ENCODE measurements around the gene MINDY2. TPM values are rescaled to one million over a fixed set of nuclear protein-coding genes. Genes with fewer than 3 reads are reported as not detected.
A peak's percentile ranks its signal among the peaks of the same experiment; 100 is the strongest.
"Not testable (repeated sequence)": the region's sequence is repeated elsewhere in the genome, so short reads cannot be mapped to it uniquely, and the experiment has no call there.

The MINDY2 gene
- total RNA-seq, 8 experiments from 2014 or later, result 10.7 to 31.7 (median 18.0) TPM

DNA sequence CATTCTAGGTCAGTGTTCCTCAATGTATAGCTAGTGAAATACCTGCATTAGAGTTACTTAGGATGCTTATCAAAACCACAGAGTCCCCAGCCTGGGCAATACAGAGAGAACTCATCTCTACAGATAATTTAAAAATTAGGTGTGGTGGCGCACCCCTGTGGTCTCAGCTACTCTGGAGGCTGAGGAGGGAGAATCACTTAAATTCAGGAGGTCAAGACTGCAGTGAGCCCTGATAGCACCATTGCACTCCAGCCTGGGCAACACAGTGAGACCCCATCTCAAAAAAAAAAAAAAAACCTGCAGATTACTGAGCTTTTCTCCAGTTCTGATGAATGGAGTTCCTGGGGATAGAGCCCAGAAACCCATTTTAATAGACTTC lies 10.1 kb upstream of the MINDY2 start:
- H3K4me3 ChIP-seq, result no peak overlapping the region
- ATAC-seq (replicated peaks in 6 of 8), result no peak
- H3K27ac ChIP-seq, result no peak overlapping the region
- in situ Hi-C loops (cut with MboI; ENCODE audit: low pct_unique_long_range_greater_than_20kb in 2 of 9, low sequenced_read_pairs in 9 of 9, unreplicated experiment in 9 of 9), result no loop called here
- H3K4me1 ChIP-seq (replicated peaks in 1 of 2), result no peaks in the 10 kb centered on the region
- 100% methylated on average over 1 of the region's 1 CpG; no CpG with 5 or more reads in 5 of the 10 experiments for WGBS, 10 experiments

DNA sequence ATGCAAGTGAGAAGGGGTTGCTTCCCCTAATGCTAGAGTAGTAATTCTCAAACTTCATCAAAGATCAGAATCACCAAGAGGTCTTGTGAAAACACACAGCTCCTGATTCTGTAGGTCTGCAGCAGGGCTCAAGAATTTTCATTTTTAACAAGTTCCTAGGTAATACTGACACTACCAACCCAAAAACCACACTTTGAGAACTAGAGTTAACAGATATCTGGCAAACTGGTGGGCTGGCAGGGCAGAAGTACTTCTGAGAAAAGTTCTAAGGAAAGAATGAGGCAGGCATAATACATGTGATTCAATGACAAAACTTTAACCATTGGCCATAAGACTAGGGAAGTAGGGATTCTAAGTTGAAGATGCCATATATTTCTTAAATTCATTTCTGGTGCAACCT lies 8.8 kb upstream of the MINDY2 start:
- in situ Hi-C loops (cut with MboI; ENCODE audit: low pct_unique_long_range_greater_than_20kb in 2 of 9, low sequenced_read_pairs in 9 of 9, unreplicated experiment in 9 of 9), result no loop called here
- no peak for ATAC-seq (replicated peaks in 6 of 8)
- H3K4me1 ChIP-seq (replicated peaks in 1 of 2), result no peaks in the 10 kb centered on the region
- no peak overlapping the region for H3K27ac ChIP-seq
- H3K4me3 ChIP-seq, result no peak overlapping the region

- 54 to 100% (median 95%) methylated on average over 1 of the region's 1 CpG; no CpG with 5 or more reads in 2 of the 10 experiments for WGBS, 10 experiments
- H3K27ac ChIP-seq, result no peak overlapping the region
- H3K4me1 ChIP-seq (replicated peaks in 1 of 2), result no peaks in the 10 kb centered on the region
- in situ Hi-C loops (cut with MboI; ENCODE audit: low pct_unique_long_range_greater_than_20kb in 2 of 9, low sequenced_read_pairs in 9 of 9, unreplicated experiment in 9 of 9), result no loop called here
- H3K4me3 ChIP-seq, result no peak overlapping the region
- ATAC-seq (replicated peaks in 6 of 8), result no peak
Measured at GRCh38 chr15:58762731-58763130, 8.4 kb upstream of the MINDY2 start.

DNA sequence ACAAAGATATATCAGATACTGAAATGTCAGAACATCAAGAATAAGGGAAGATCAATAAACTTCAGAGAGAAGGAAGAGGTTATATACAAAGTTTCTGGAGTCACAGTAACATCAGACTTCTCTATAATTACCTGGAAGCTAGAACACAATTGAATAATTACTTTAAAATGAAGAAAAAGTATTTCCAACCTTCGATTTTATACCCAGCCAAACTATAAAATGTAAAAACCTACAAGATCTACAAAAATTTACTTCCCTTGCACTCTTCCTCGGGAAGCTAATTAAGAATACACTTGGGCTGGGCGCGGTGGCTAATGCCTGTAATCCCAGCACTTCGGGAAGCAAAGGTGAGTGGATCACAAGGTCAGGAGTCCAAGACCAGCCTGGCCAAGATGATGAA lies 6.6 kb upstream of the MINDY2 start:
- 0 to 100% (median 78%) methylated on average over 1 to 5 of the region's 5 CpGs for WGBS, 10 experiments
- H3K4me3 ChIP-seq, result no peak overlapping the region
- ATAC-seq (replicated peaks in 6 of 8), result no peak
- in situ Hi-C loops (cut with MboI; ENCODE audit: low pct_unique_long_range_greater_than_20kb in 2 of 9, low sequenced_read_pairs in 9 of 9, unreplicated experiment in 9 of 9), result no loop called here
- H3K27ac ChIP-seq, result no peak overlapping the region
- H3K4me1 ChIP-seq (replicated peaks in 1 of 2), result peaks cover under 1 to 1% of the 10 kb centered on the region in 2 donors

- in situ Hi-C loops (cut with MboI; ENCODE audit: low pct_unique_long_range_greater_than_20kb in 2 of 9, low sequenced_read_pairs in 9 of 9, unreplicated experiment in 9 of 9), result no loop called here
- no peak overlapping the region for H3K4me3 ChIP-seq
- peaks cover 2 to 8% of the 10 kb centered on the region in 2 donors for H3K4me1 ChIP-seq (replicated peaks in 1 of 2)
- WGBS, 10 experiments, result 40 to 100% (median 87%) methylated on average over 1 to 5 of the region's 5 CpGs; no CpG with 5 or more reads in 2 of the 10 experiments
- H3K27ac ChIP-seq, result no peak overlapping the region
- no peak for ATAC-seq (replicated peaks in 6 of 8)
Measured at GRCh38 chr15:58766290-58766689, 4.8 kb upstream of the MINDY2 start.

DNA sequence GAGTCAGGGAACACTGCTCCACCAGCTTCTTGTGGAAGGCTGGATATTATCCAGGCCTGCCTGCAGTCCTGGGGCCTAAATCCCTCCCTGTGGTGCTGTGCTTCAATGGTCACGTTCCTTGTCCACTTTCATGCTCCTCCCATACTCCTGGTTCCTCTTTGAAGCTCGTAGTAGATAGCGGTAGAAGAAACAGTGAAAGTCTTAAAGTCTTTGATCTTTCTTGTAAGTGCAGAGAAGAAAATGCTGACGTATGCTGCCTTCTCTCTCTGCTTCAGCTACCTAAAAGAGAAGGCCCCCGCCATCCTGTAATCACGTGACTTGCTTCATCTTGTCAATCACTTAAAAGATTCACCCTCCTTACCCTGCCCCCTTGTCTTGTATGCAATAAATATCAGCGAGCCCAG lies 2.5 kb upstream of the MINDY2 start:
- ATAC-seq (replicated peaks in 6 of 8); H3K4me3 ChIP-seq; H3K27ac ChIP-seq; in situ Hi-C loops (cut with MboI; ENCODE audit: low pct_unique_long_range_greater_than_20kb in 2 of 9, low sequenced_read_pairs in 9 of 9, unreplicated experiment in 9 of 9); H3K4me1 ChIP-seq (replicated peaks in 1 of 2): not testable (repeated sequence)
- 70 to 92% (median 82%) methylated on average over 1 to 6 of the region's 7 CpGs; no CpG with 5 or more reads in 4 of the 10 experiments for WGBS, 10 experiments

DNA sequence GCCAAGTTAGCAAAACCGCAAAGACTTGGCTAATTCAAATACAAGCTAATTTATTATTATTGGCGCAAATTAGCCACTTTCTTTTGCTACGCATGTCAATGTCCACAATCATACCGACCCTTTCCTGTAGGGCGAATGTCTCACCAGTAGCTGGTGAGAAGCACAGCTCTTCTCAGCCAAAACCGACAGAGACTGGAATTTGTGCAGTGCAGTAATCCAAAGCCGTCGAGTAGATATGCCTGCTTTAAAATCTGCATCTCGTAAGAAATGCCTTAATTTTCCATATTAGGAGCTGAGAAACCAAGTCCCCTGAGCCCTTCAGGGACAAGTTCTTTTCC lies 614 bp upstream of the MINDY2 start:
- ATAC-seq (replicated peaks in 6 of 8), result peak; percentile 18 to 53 (median 38)
- Histone ChIP-seq H3K4me1 (replicated peaks in 1 of 2) (peaks cover 2 to 23% of the 10 kb centered on the region in 2 donors), H3K27ac (peak overlapping the region; percentile 82 to 85), H3K4me3 (peak overlapping the region; percentile 33 to 90 (median 74))
- 0 to 6% (median 3%) methylated on average over 2 to 9 of the region's 9 CpGs; no CpG with 5 or more reads in 1 of the 10 experiments for WGBS, 10 experiments
- in situ Hi-C loops (cut with MboI; ENCODE audit: low pct_unique_long_range_greater_than_20kb in 2 of 9, low sequenced_read_pairs in 9 of 9, unreplicated experiment in 9 of 9), result no loop called here

DNA sequence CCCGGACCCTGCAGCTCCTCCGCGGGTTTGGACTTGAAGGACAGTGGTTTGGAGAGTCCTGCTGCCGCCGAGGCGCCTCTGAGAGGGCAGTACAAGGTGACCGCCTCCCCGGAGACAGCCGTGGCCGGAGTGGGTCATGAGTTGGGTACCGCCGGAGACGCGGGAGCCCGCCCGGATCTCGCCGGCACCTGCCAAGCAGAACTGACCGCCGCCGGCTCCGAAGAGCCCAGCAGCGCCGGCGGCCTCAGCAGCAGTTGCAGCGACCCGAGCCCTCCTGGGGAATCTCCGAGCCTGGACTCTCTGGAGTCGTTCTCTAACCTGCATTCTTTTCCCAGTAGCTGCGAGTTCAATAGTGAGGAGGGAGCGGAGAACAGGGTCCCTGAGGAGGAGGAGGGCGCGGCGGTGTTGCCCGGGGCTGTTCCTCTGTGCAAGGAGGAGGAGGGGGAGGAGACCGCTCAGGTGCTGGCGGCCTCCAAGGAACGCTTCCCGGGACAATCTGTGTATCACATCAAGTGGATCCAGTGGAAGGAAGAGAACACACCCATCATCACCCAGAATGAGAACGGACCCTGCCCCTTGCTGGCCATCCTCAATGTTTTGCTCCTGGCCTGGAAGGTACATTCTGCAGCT lies 634 bp downstream of the MINDY2 start:
- peaks cover 2 to 27% of the 10 kb centered on the region in 2 donors for H3K4me1 ChIP-seq (replicated peaks in 1 of 2)

GRCh38 chr15:58773024-58773423 lies 1.9 kb downstream of the MINDY2 start:
- peak overlapping the region; percentile 67 to 90 (median 74) for H3K4me3 ChIP-seq
- in situ Hi-C loops (cut with MboI; ENCODE audit: low pct_unique_long_range_greater_than_20kb in 2 of 9, low sequenced_read_pairs in 9 of 9, unreplicated experiment in 9 of 9), result no loop called here
- WGBS, 10 experiments, result 39 to 92% (median 80%) methylated on average over 2 to 4 of the region's 4 CpGs
- ATAC-seq (replicated peaks in 6 of 8), result no peak
- H3K27ac ChIP-seq, result no peak overlapping the region
- peaks cover 2 to 27% of the 10 kb centered on the region in 2 donors for H3K4me1 ChIP-seq (replicated peaks in 1 of 2)

More for the DNA sequence above, 634 bp downstream of the MINDY2 start:
- Histone ChIP-seq H3K4me3 (peak overlapping the region; percentile 67 to 90 (median 74)), H3K27ac (peak overlapping the region; percentile 92 to 97)
- in situ Hi-C loops (cut with MboI; ENCODE audit: low pct_unique_long_range_greater_than_20kb in 2 of 9, low sequenced_read_pairs in 9 of 9, unreplicated experiment in 9 of 9), result no loop called here
- WGBS, 10 experiments, result 0% methylated on average over 1 to 6 of the region's 40 CpGs; no CpG with 5 or more reads in 6 of the 10 experiments
- peak in 7 of 8 experiments; percentile 0 to 9 (median 1) for ATAC-seq (replicated peaks in 6 of 8)

- Histone ChIP-seq H3K4me3 (peak overlapping the region; percentile 67 to 90 (median 74)), H3K27ac (no peak overlapping the region), H3K4me1 (replicated peaks in 1 of 2) (peaks cover 0 to 19% of the 10 kb centered on the region in 2 donors)
- 85 to 100% (median 97%) methylated on average over 1 to 3 of the region's 3 CpGs; no CpG with 5 or more reads in 1 of the 10 experiments for WGBS, 10 experiments
- no peak for ATAC-seq (replicated peaks in 6 of 8)
- in situ Hi-C loops (cut with MboI; ENCODE audit: low pct_unique_long_range_greater_than_20kb in 2 of 9, low sequenced_read_pairs in 9 of 9, unreplicated experiment in 9 of 9), result no loop called here
Measured at GRCh38 chr15:58775402-58775801, 4.3 kb downstream of the MINDY2 start.

DNA sequence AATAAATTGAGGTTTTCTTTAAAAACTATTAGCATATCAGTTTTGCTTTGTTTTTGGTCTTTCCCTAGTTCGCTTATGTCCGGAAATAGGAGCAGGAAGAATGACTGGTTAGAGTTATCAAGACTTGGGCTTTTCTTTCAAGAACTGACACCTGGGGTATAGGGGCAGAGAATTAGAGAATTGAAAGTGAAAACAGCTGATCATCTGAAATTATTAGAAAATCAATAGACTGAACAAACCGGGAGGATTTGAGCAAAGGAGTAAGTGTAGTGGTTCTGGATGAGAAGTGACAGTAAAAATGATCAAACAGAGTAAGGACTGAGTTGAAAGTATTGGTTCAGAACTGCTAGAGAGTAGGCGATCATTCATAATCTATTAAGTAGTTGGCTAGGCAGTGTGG lies 6.0 kb downstream of the MINDY2 start:
- ATAC-seq (replicated peaks in 6 of 8), result no peak
- Histone ChIP-seq H3K4me1 (replicated peaks in 1 of 2) (peaks cover 0 to 19% of the 10 kb centered on the region in 2 donors), H3K4me3 (no peak overlapping the region), H3K27ac (no peak overlapping the region)
- in situ Hi-C loops (cut with MboI; ENCODE audit: low pct_unique_long_range_greater_than_20kb in 2 of 9, low sequenced_read_pairs in 9 of 9, unreplicated experiment in 9 of 9), result no loop called here
- 85 to 100% (median 93%) methylated on average over 2 to 4 of the region's 4 CpGs for WGBS, 10 experiments

- in situ Hi-C loops (cut with MboI; ENCODE audit: low pct_unique_long_range_greater_than_20kb in 2 of 9, low sequenced_read_pairs in 9 of 9, unreplicated experiment in 9 of 9), result no loop called here
- H3K4me1 ChIP-seq (replicated peaks in 1 of 2), result peaks cover 0 to 11% of the 10 kb centered on the region in 2 donors
- no peak overlapping the region for H3K4me3 ChIP-seq
- 75 to 100% (median 100%) methylated on average over 1 of the region's 1 CpG; no CpG with 5 or more reads in 4 of the 10 experiments for WGBS, 10 experiments
- no peak overlapping the region for H3K27ac ChIP-seq
- no peak for ATAC-seq (replicated peaks in 6 of 8)
Measured at GRCh38 chr15:58779554-58779953, 8.5 kb downstream of the MINDY2 start.

GRCh38 chr15:58785355-58785754 lies 14.3 kb downstream of the MINDY2 start:
- WGBS, 10 experiments, result 53 to 100% (median 88%) methylated on average over 1 to 6 of the region's 6 CpGs
- H3K4me1 ChIP-seq (replicated peaks in 1 of 2), result no peaks in the 10 kb centered on the region
- in situ Hi-C loops (cut with MboI; ENCODE audit: low pct_unique_long_range_greater_than_20kb in 2 of 9, low sequenced_read_pairs in 9 of 9, unreplicated experiment in 9 of 9), result no loop called here
- no peak overlapping the region for H3K4me3 ChIP-seq
- H3K27ac ChIP-seq, result no peak overlapping the region
- ATAC-seq (replicated peaks in 6 of 8), result no peak

GRCh38 chr15:58788056-58788710 lies 17.1 kb downstream of the MINDY2 start:
- no peak for ATAC-seq (replicated peaks in 6 of 8)
- in situ Hi-C loops (cut with MboI; ENCODE audit: low pct_unique_long_range_greater_than_20kb in 2 of 9, low sequenced_read_pairs in 9 of 9, unreplicated experiment in 9 of 9), result no loop called here
- no peak overlapping the region for H3K4me3 ChIP-seq

More at GRCh38 chr15:58788056-58788710, 17.1 kb downstream of the MINDY2 start:
- Histone ChIP-seq H3K27ac (no peak overlapping the region), H3K4me1 (replicated peaks in 1 of 2) (no peaks in the 10 kb centered on the region)
- WGBS, 10 experiments, result 77 to 100% (median 95%) methylated on average over 1 to 3 of the region's 3 CpGs; no CpG with 5 or more reads in 2 of the 10 experiments

Data from motor neuron (in vitro differentiated cells).